Adrenal gland (tissue), 12 donors: Measurements from ENCODE around the gene AKAP11. TPM values are rescaled to one million over a fixed set of nuclear protein-coding genes. Genes with fewer than 3 reads are reported as not detected.

Experiments
- DNase-seq, 7 donors: peaks; one replicate each; pipeline ENCODE4 v3.0.0-alpha.2; 2019 to 2020
- H3K27ac ChIP-seq, 5 donors: fragments of 200-600 bp; sonication (generic) in 4 of 5; 1 replicate in 3 of 5; 2 replicates in 2 of 5; pipeline versions ENCODE4 v1.5.1 to v1.8.0; 2016 to 2020; ENCODE audit warnings: mild to moderate bottlenecking in 1 of 5
- H3K27me3 ChIP-seq: fragments of 200-600 bp; 2 replicates; pipeline ENCODE4 v1.8.0; 2021
- H3K36me3 ChIP-seq, 2 donors: fragments of 200-600 bp; replicated peaks in 1 of 2; 1 replicate in 1 of 2; 2 replicates in 1 of 2; pipeline versions ENCODE4 v1.5.1 to v1.8.0; 2018 to 2022
- H3K4me1 ChIP-seq, 2 donors: fragments of 200-600 bp; replicated peaks in 1 of 2; 1 replicate in 1 of 2; 2 replicates in 1 of 2; pipeline versions ENCODE4 v1.5.1 to v1.8.0; 2018 to 2021
- H3K4me3 ChIP-seq, 4 donors: fragments of 200-600 bp; sonication (generic) in 3 of 4; one replicate each; pipeline ENCODE4 v1.5.1; 2016 to 2018
- H3K9me3 ChIP-seq, 3 donors: fragments of 200-600 bp; sonication (generic) in 1 of 3; replicated peaks in 1 of 3; 1 replicate in 2 of 3; 2 replicates in 1 of 3; pipeline versions ENCODE4 v1.5.1 to v1.8.0; 2016 to 2021
- CTCF ChIP-seq, 6 experiments: fragments of 450-650 bp in 4 of 6; fragments of 200-600 bp in 2 of 6; sonication (generic) in 1 of 6; IDR thresholded peaks; 1 replicate in 5 of 6; 2 replicates in 1 of 6; pipeline versions ENCODE4 v1.5.1 to v1.8.0; 2016 to 2021; ENCODE audit warnings: antibody characterized with exemption in 6 of 6, mild to moderate bottlenecking in 2 of 6, moderate library complexity in 1 of 6
- POLR2A ChIP-seq, 2 donors: fragments of 450-650 bp; IDR thresholded peaks; one replicate each; pipeline ENCODE4 v1.6.1; 2017; ENCODE audit warnings: antibody characterized with exemption in 2 of 2, mild to moderate bottlenecking in 2 of 2, moderate library complexity in 1 of 2
- WGBS, 4 donors: extraction: QIAGEN DNeasy Blood & Tissue Kit in 2 of 4; methylation state at CpG; one replicate each; pipeline versions ENCODE4 v1.1.5 to v1.1.7; 2013 to 2017; 5-methylcytosine and 5-hydroxymethylcytosine counted together
- intact Hi-C, 2 donors: fragments of 100-400 bp; cut with DNase I; formaldehyde crosslinking; loops; one replicate each; pipeline versions ENCODE4 v1.14.1 to v1.15.0; 2022 to 2023
- polyA plus RNA-seq, 3 donors: library from polyadenylated mRNA; stranded (reverse); fragments of 200-250 nt in 2 of 3; fragments of 350-450 nt in 1 of 3; fragmentation: Illumina TruSeq in 1 of 3; extraction: RNeasy Lipid Tissue Mini Kit (QIAGEN cat#74804) in 1 of 3; gene quantifications; one replicate each; pipeline ENCODE4 v1.2.3, GENCODE V29; 2013 to 2014
- total RNA-seq, 9 donors: library from RNA; depleted of rRNA in 4 of 9; stranded (reverse); fragments of >200 nt in 4 of 9; fragments of 120-200 nt in 1 of 9; fragmentation: NEBNext Ultra II Directional in 1 of 9; extraction: Animal tissue kit (Norgen Biotek cat#: 25700) in 1 of 9; gene quantifications; one replicate each; pipeline versions ENCODE4 v1.1.0 to v1.2.4, GENCODE V29; 2013 to 2023
- donor health status: healthy with polysubstance abuse.
- donor health status: Bipolar disorder and iron deficiency.
- donor health status: DM: yes; HTN: yes; CAD: no.
- donor health status: DM: no; HTN: no; CAD: no.
- donor health status: DM: no; HTN: no; CAD: no.
- donor health status: DM: yes; HTN: yes; CAD: no.

AKAP11 gene
- total and polyA plus RNA-seq, 12 donors = 5.0 to 42.2 (median 31.1) TPM

- Histone ChIP-seq H3K36me3 (no peaks in the 10 kb centered on the region), H3K9me3 (no peaks in the 10 kb centered on the region), H3K27ac (no peak overlapping the region), H3K27me3 (no peaks in the 10 kb centered on the region), H3K4me1 (no peaks in the 10 kb centered on the region), H3K4me3 (no peak overlapping the region)
- no peak for TF ChIP-seq CTCF (IDR thresholded peaks at IDR 0.05)
- TF ChIP-seq POLR2A (IDR thresholded peaks at IDR 0.05) = no peak
- WGBS, 4 donors = 68 to 78% (median 72%) methylated on average over 7 of the region's 7 CpGs
- intact Hi-C loops = no loop called here
- no peak for DNase-seq
These were observed 66.1 kb downstream of the AKAP11 start for GRCh38 chr13:42337808-42338600.

GRCh38 chr13:42345367-42345766, 73.4 kb downstream of the AKAP11 start:
- no peaks in the 10 kb centered on the region for H3K36me3 ChIP-seq
- TF ChIP-seq CTCF (IDR thresholded peaks at IDR 0.05) (no peak), POLR2A (IDR thresholded peaks at IDR 0.05) (no peak)
- intact Hi-C loops = no loop called here
- no peaks in the 10 kb centered on the region for H3K27me3 ChIP-seq
- no peak overlapping the region for H3K27ac ChIP-seq
- WGBS, 4 donors = 73 to 84% (median 79%) methylated on average over 3 of the region's 3 CpGs
- no peak overlapping the region for H3K4me3 ChIP-seq
- H3K9me3 ChIP-seq = no peaks in the 10 kb centered on the region
- no peaks in the 10 kb centered on the region for H3K4me1 ChIP-seq
- DNase-seq = no peak

GRCh38 chr13:42348576-42348975, 76.6 kb downstream of the AKAP11 start:
- Histone ChIP-seq H3K27ac (no peak overlapping the region), H3K9me3 (no peaks in the 10 kb centered on the region), H3K36me3 (no peaks in the 10 kb centered on the region), H3K27me3 (no peaks in the 10 kb centered on the region), H3K4me3 (no peak overlapping the region), H3K4me1 (no peaks in the 10 kb centered on the region)
- no peak for DNase-seq
- 60 to 78% (median 68%) methylated on average over 4 of the region's 4 CpGs for WGBS, 4 donors
- intact Hi-C loops = no loop called here
- no peak for TF ChIP-seq CTCF (IDR thresholded peaks at IDR 0.05)
- TF ChIP-seq POLR2A (IDR thresholded peaks at IDR 0.05) = no peak

- Histone ChIP-seq H3K27ac (no peak overlapping the region), H3K36me3 (no peaks in the 10 kb centered on the region), H3K4me3 (no peak overlapping the region), H3K27me3 (no peaks in the 10 kb centered on the region), H3K9me3 (no peaks in the 10 kb centered on the region), H3K4me1 (no peaks in the 10 kb centered on the region)
- TF ChIP-seq POLR2A (IDR thresholded peaks at IDR 0.05) = no peak
- TF ChIP-seq CTCF (IDR thresholded peaks at IDR 0.05) = no peak
- no peak for DNase-seq
- 70 to 77% (median 76%) methylated on average over 4 of the region's 4 CpGs for WGBS, 4 donors
- intact Hi-C loops = no loop called here
These were observed 78.2 kb downstream of the AKAP11 start for GRCh38 chr13:42350141-42350540.
